Daoy (cell line): ENCODE data around the gene APOL5. TPM values are rescaled to one million over a fixed set of nuclear protein-coding genes. Genes with fewer than 3 reads are reported as not detected.
"Not testable (repeated sequence)": the region's sequence is repeated elsewhere in the genome, so short reads cannot be mapped to it uniquely, and the experiment has no call there.

Source experiments
- DNase-seq: peaks from one replicate; pipeline ENCODE4 v3.0.0-alpha.2; 2015; ENCODE audit warnings: low read depth
- total RNA-seq: library from RNA; depleted of rRNA; stranded (reverse); fragments of >200 nt; shearing (Covaris generic); gene quantifications from 2 replicates; pipeline ENCODE4 v1.2.3, GENCODE V29; 2014

The APOL5 gene
- total RNA-seq, 1 experiment from 2014 or later: 0.69 TPM

- no peak for DNase-seq
Measured at GRCh38 chr22:35708917-35709316, 8.8 kb upstream of the APOL5 start.

GRCh38 chr22:35711336-35711735 is 6.3 kb upstream of the APOL5 start:
- DNase-seq: no peak

DNA sequence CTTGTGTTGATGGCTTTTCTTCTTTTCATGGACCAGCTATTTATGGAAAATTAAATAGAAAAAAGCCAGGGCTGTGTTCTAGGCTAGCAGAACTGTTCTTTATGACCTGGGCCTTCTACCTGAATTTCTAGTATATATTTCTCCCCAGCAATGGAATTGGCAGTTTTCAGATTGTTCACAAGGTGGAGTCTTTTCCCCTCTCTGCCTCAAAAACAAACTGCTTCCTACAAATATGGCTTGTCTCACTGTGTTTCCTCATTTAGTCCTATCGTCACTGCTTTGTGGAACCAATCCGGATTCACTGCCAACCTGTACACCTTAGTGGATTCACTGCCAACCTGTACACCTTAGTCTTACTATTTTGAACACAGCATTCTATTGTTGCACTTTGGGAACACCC is 5.0 kb upstream of the APOL5 start:
- DNase-seq: no peak

- no peak for DNase-seq
Measured at GRCh38 chr22:35719212-35719875, 1.7 kb downstream of the APOL5 start.

- DNase-seq: no peak
Measured at GRCh38 chr22:35721960-35722359, 4.3 kb downstream of the APOL5 start.

DNA sequence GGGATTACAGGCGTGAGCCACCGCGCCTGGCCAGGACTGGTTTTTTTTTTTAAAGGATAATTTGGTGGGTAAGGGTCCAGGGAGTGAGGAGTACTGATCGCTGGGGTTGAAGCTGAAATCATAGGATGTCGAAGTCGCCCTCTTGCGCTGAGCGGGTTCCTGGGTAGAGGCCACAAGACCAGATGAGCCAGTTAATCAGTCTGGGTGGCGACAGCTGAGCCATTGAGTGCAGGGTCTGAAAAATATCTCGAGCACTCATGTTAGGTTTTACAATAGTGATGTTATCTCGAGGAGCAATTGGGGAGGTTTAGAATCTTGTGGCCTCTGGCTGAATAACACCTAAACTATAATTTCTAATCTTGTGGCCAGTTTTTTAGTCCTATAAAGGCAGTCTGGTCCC is 7.8 kb downstream of the APOL5 start:
- DNase-seq: no peak

DNA sequence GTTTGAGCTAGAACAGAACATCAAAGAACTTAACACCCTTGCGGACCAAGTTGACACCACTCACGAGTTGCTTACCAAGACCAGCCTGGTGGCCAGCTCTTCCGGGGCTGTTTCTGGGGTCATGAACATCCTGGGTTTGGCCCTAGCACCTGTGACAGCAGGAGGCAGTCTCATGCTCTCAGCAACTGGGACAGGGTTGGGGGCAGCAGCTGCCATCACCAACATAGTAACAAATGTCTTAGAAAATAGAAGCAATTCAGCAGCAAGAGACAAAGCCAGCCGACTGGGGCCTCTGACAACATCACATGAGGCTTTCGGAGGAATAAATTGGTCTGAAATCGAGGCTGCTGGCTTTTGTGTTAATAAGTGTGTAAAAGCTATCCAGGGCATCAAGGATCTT is 8.7 kb downstream of the APOL5 start:
- DNase-seq: no peak

GRCh38 chr22:35726933-35727332 is 9.3 kb downstream of the APOL5 start:
- DNase-seq: no peak

DNA sequence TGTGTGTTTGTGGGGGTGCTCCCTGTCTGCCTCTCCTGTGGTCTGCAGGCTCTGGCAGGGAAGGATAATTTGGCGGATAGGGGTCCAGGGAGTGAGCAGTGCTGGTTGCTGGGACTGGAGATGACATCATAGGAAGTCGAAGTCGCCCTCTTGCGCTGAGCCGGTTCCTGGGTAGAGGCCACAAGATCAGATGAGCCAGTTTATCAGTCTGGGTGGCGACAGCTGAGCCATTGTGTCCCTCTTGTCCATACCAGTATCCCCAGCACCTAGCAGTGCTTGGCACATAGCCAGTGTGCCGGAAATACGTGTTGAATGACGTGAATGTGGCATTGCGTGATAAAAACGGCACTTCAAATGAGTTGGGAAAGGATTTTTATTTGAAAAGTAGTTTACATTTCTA is 9.8 kb downstream of the APOL5 start:
- DNase-seq: no peak

DNA sequence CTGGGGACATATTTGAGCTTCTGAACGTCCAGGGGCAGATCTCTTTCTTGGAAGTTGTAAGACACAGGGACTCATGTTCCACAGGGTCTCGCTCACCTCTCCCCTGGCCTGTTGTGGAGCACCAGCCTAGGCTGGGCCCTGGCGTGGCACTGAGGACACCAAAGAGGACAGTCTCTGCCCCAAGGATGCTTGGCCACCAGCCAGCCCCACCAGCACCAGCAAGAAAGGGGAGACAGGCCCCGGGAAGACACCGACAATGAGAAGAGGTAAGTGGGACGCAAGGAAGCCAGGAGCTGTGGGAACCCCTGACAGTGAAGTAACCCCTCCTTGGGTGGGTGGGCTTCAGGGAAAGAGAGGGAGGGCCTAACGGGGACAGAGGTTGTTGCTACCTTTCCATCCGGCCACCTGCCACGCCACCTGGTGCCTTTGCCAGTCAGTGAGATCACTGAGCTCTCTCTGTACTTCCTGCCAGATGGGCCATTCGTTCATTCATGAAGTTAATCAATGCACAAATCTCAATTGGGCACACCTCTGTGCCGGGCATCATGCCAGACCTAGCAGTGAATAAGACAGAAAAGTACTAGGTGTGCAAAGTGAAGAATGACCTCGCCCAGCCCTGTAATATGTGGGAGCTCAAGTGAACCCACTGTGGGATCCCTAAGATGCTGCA is 11.1 kb downstream of the APOL5 start:
- DNase-seq: no peak

- DNase-seq: no peak
Measured at GRCh38 chr22:35729309-35729698, 11.6 kb downstream of the APOL5 start.

GRCh38 chr22:35731321-35731720 is 13.6 kb downstream of the APOL5 start:
- no peak for DNase-seq

DNA sequence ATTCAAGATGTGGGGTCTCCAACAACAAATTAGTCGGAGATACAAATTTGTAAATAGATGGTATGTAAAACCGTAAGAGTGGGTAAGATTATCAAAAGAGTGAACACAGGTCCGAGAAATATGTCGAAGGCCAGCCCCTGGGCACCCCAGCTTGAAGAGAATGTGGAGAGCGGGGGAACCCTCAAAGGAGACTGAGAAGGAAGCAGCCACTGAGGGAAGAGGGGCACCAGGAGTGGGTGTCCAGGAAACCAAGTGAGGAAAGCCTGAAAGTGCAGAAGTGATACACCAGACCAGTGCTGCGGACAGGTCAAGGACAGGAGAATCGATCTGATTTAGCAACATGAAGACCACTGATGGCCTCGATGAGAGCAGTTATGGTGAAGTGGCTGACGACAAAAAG is 14.4 kb downstream of the APOL5 start:
- no peak for DNase-seq

GRCh38 chr22:35733036-35733435 is 15.4 kb downstream of the APOL5 start:
- no peak for DNase-seq

GRCh38 chr22:35733791-35734516 is 16.3 kb downstream of the APOL5 start:
- DNase-seq: no peak

GRCh38 chr22:35734517-35734827 is 16.8 kb downstream of the APOL5 start:
- no peak for DNase-seq

DNA sequence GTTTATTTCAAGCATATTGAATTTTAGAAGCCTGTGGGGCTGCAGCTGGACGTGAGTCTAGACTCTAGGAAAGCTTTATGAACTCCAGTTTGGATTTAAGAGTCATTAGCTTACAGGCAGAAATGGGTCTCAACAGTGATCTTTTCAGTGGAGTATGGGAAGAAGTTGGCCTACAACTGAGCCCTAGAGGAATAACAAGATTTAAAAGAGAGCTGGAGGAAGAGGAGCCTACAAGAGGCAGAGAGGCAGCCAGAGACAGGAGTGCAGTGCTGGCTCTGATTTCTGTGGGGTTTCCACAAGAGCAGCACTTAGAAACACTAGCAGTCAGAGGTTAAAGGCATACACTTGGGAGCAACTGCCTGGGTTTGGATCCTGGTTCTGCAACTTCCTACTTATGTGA is 17.9 kb downstream of the APOL5 start:
- DNase-seq: no peak

GRCh38 chr22:35736166-35736565 is 18.5 kb downstream of the APOL5 start:
- no peak for DNase-seq

- no peak for DNase-seq
Measured at GRCh38 chr22:35736701-35737100, 19.0 kb downstream of the APOL5 start.

DNA sequence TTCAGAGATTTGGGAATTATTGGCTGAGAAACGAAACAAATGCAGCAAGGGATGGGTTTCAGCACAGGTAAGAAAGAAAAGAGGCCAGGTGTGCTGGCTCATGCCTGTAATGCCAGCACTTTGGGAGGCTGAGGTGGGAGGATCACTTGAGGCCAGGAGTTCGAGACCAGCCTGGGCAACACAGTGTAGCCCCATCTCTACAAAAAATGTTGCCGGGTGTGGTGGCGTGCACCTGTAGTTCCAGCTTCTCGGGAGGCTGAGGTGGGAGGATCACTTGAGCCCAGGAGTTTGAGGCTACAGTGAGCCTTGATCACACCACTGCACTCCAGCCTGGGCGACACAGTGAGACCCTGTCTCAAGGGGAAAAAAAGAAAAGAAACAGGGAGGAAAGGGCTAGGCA is 20.2 kb downstream of the APOL5 start:
- not testable (repeated sequence) for DNase-seq

GRCh38 chr22:35739076-35739930 is 21.6 kb downstream of the APOL5 start:
- no peak for DNase-seq

DNA sequence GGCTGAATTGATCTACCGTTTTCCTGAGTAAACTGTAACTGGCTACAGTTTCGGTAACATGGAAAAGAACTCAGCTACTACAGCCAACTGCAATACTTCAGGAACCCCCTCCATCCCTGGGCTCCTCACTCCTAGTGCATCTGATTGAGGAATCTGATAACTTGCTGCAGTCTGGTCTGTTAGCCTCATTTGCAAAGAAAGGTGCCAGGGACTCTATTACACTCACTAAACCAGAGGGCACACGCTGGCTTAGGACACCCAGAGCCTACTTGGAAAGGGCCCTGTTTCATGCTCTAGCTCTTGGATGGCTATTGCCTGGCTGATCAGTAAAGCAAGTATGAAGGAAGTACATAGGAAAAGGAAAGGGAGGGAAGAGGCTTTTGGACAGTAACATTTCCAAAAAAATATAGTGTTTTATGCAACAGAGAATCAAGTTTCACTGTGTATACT is 22.3 kb downstream of the APOL5 start:
- DNase-seq: no peak
